Caco-2 (cell line): ENCODE measurements around the gene SPATA6. TPM values are rescaled to one million over a fixed set of nuclear protein-coding genes. Genes with fewer than 3 reads are reported as not detected.
"Not testable (repeated sequence)": the region's sequence is repeated elsewhere in the genome, so short reads cannot be mapped to it uniquely, and the experiment has no call there.

ENCODE experiments used
- BruUV-seq: library from RNA; stranded (reverse); fragments of 400-500 nt; replicated peaks from 2 replicates; lab custom pipeline; 2021; lab: Mats Ljungman, UMichigan
- CTCF ChIA-PET: fragments of 300-600 bp; sonication (Branson Sonifier 250); formaldehyde crosslinking; loops from one replicate; lab custom pipeline; 2022; ENCODE audit warnings: antibody characterized with exemption; lab: Charles Lee
- POLR2A ChIA-PET: fragments of 300-600 bp; sonication (Branson Sonifier 250); formaldehyde crosslinking; loops from one replicate; lab custom pipeline; 2022; ENCODE audit warnings: antibody characterized with exemption; lab: Charles Lee
- DNase-seq, 2 experiments: peaks; one replicate each; pipeline versions ENCODE4 v3.0.0 to v3.0.0-alpha.2; 2020 to 2022
- H3K27me3 ChIP-seq: replicated peaks from 2 replicates; pipeline ENCODE4 v1.6.0; 2011; ENCODE audit warnings: low read length; ENCODE audit not compliant: control insufficient read depth, insufficient read depth
- H3K36me3 ChIP-seq: 2 replicates; pipeline ENCODE4 v1.5.1; 2011; ENCODE audit warnings: low read length; ENCODE audit not compliant: control insufficient read depth, insufficient read depth
- H3K4me1 ChIP-seq: fragments of 250-450 bp; sonication (Bioruptor Pico); 2 replicates; pipeline ENCODE4 v1.5.1; 2020; ENCODE audit warnings: mild to moderate bottlenecking
- H3K4me3 ChIP-seq: 2 replicates; pipeline ENCODE4 v1.5.1; 2011; ENCODE audit warnings: low read depth, mild to moderate bottlenecking, control low read depth, low read length
- H3K9me3 ChIP-seq: fragments of 250-450 bp; sonication (Bioruptor Pico); 2 replicates; pipeline ENCODE4 v1.5.1; 2020; ENCODE audit warnings: mild to moderate bottlenecking, moderate library complexity
- H3K27ac Mint-ChIP-seq: one replicate; pipeline ENCODE4 v1.8.0; 2022; ENCODE audit warnings: mixed read lengths; ENCODE audit not compliant: unreplicated experiment
- H3K27me3 Mint-ChIP-seq: one replicate; pipeline ENCODE4 v1.8.0; 2022; ENCODE audit warnings: mixed read lengths; ENCODE audit not compliant: insufficient read depth, unreplicated experiment
- H3K36me3 Mint-ChIP-seq: one replicate; pipeline ENCODE4 v1.8.0; 2022; ENCODE audit warnings: mild to moderate bottlenecking, mixed read lengths; ENCODE audit not compliant: insufficient read depth, unreplicated experiment
- H3K4me1 Mint-ChIP-seq: one replicate; pipeline ENCODE4 v1.8.0; 2022; ENCODE audit warnings: low read depth, mixed read lengths; ENCODE audit not compliant: unreplicated experiment
- H3K4me3 Mint-ChIP-seq: one replicate; pipeline ENCODE4 v1.8.0; 2022; ENCODE audit warnings: mild to moderate bottlenecking, moderate library complexity, mixed read lengths; ENCODE audit not compliant: unreplicated experiment
- H3K9me3 Mint-ChIP-seq: one replicate; pipeline ENCODE4 v1.8.0; 2022; ENCODE audit warnings: mixed read lengths; ENCODE audit not compliant: unreplicated experiment
- intact Hi-C: fragments of 100-400 bp; cut with micrococcal nuclease; formaldehyde crosslinking; loops from one replicate; pipeline ENCODE4 v1.10.0; 2022; ENCODE audit not compliant: unreplicated experiment
- total RNA-seq: library from RNA; stranded (reverse); gene quantifications from 2 replicates; pipeline ENCODE4 v1.2.3, GENCODE V29; 2022
- TF ChIP-seq, protein P1 (sequence below), 2 experiments: fragments of 200-600 bp in 1 of 2; IDR thresholded peaks; 1 replicate in 1 of 2; 2 replicates in 1 of 2; pipeline versions ENCODE4 v1.5.1 to v1.8.0; 2011 to 2022; ENCODE audit warnings: antibody characterized with exemption in 1 of 2, control low read depth in 1 of 2, inconsistent platforms in 1 of 2, low read depth in 1 of 2, low read length in 1 of 2, mild to moderate bottlenecking in 1 of 2, moderate library complexity in 1 of 2; ENCODE audit not compliant: insufficient read depth in 1 of 2, severe bottlenecking in 1 of 2, unreplicated experiment in 1 of 2

The SPATA6 gene
- total RNA-seq, 1 experiment from 2014 or later = 1.8 TPM

GRCh38 chr1:48448932-48449331 lies 23.1 kb downstream of the SPATA6 start:
- Histone ChIP-seq H3K4me1 (no peaks in the 10 kb centered on the region), H3K9me3 (no peaks in the 10 kb centered on the region), H3K36me3 (no peaks in the 10 kb centered on the region), H3K4me3 (no peak overlapping the region), H3K27me3 (no peaks in the 10 kb centered on the region)
- no peaks in the 10 kb centered on the region for H3K4me1 Mint-ChIP-seq
- BruUV-seq = no TSS peak
- intact Hi-C loops = no loop called here
- no peaks in the 10 kb centered on the region for H3K27me3 Mint-ChIP-seq
- DNase-seq = no peak
- no peak overlapping the region for H3K27ac Mint-ChIP-seq
- H3K9me3 Mint-ChIP-seq = no peaks in the 10 kb centered on the region
- TF ChIP-seq, protein P1, sequence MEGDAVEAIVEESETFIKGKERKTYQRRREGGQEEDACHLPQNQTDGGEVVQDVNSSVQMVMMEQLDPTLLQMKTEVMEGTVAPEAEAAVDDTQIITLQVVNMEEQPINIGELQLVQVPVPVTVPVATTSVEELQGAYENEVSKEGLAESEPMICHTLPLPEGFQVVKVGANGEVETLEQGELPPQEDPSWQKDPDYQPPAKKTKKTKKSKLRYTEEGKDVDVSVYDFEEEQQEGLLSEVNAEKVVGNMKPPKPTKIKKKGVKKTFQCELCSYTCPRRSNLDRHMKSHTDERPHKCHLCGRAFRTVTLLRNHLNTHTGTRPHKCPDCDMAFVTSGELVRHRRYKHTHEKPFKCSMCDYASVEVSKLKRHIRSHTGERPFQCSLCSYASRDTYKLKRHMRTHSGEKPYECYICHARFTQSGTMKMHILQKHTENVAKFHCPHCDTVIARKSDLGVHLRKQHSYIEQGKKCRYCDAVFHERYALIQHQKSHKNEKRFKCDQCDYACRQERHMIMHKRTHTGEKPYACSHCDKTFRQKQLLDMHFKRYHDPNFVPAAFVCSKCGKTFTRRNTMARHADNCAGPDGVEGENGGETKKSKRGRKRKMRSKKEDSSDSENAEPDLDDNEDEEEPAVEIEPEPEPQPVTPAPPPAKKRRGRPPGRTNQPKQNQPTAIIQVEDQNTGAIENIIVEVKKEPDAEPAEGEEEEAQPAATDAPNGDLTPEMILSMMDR (IDR thresholded peaks at IDR 0.05; ENCODE audit: insufficient read depth in 1 of 2, low read depth in 1 of 2, low read length in 1 of 2, severe bottlenecking in 1 of 2, unreplicated experiment in 1 of 2) = no peak
- no peaks in the 10 kb centered on the region for H3K36me3 Mint-ChIP-seq
- no peak overlapping the region for H3K4me3 Mint-ChIP-seq
- POLR2A ChIA-PET = no interaction called here
- CTCF ChIA-PET = no interaction called here

GRCh38 chr1:48444186-48444585 lies 27.8 kb downstream of the SPATA6 start:
- BruUV-seq, H3K9me3 ChIP-seq, H3K27ac Mint-ChIP-seq, H3K36me3 ChIP-seq, CTCF ChIA-PET, H3K4me3 ChIP-seq, H3K27me3 Mint-ChIP-seq, H3K4me3 Mint-ChIP-seq, H3K27me3 ChIP-seq, H3K36me3 Mint-ChIP-seq, POLR2A ChIA-PET, intact Hi-C loops, H3K4me1 ChIP-seq, DNase-seq, H3K4me1 Mint-ChIP-seq: not testable (repeated sequence)
- H3K9me3 Mint-ChIP-seq = peaks cover 12% of the 10 kb centered on the region

GRCh38 chr1:48442864-48443619 lies 29.0 kb downstream of the SPATA6 start:
- ChIA-PET POLR2A (no interaction called here), CTCF (no interaction called here)
- no peak overlapping the region for H3K4me3 Mint-ChIP-seq
- Histone ChIP-seq H3K36me3 (no peaks in the 10 kb centered on the region), H3K4me1 (no peaks in the 10 kb centered on the region), H3K27me3 (no peaks in the 10 kb centered on the region), H3K4me3 (no peak overlapping the region), H3K9me3 (no peaks in the 10 kb centered on the region)
- BruUV-seq = no TSS peak
- H3K4me1 Mint-ChIP-seq = no peaks in the 10 kb centered on the region
- H3K27ac Mint-ChIP-seq = no peak overlapping the region
- H3K27me3 Mint-ChIP-seq = no peaks in the 10 kb centered on the region
- DNase-seq = no peak
- H3K36me3 Mint-ChIP-seq = no peaks in the 10 kb centered on the region
- intact Hi-C loops = no loop called here
- H3K9me3 Mint-ChIP-seq = peaks cover 12% of the 10 kb centered on the region
- TF ChIP-seq, protein P1 (IDR thresholded peaks at IDR 0.05; ENCODE audit: insufficient read depth in 1 of 2, low read depth in 1 of 2, low read length in 1 of 2, severe bottlenecking in 1 of 2, unreplicated experiment in 1 of 2) = no peak

DNA sequence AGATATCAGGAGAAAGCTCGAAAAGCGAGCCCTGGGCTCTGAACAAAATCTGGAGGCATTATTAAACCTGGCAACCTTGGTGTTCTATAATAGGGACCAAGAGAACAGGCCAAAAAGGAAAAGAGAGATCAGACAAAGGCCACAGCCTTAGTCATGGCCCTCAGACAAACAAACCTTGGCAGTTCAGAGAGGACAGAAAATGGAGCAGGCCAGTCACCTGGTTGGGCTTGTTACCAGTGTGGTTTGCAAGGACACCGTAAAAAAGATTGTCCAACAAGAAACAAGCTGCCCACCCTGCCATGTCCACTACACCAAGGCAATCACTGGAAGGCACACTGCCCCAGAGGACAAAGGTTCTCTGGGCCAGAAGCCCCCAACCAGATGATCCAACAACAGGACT lies 31.2 kb downstream of the SPATA6 start:
- not testable (repeated sequence) for H3K27me3 Mint-ChIP-seq, H3K27ac Mint-ChIP-seq, H3K36me3 Mint-ChIP-seq

More for the DNA sequence above, 31.2 kb downstream of the SPATA6 start:
- H3K4me1 Mint-ChIP-seq, H3K4me3 Mint-ChIP-seq, H3K36me3 ChIP-seq, H3K4me3 ChIP-seq, BruUV-seq, intact Hi-C loops, POLR2A ChIA-PET, CTCF ChIA-PET, H3K27me3 ChIP-seq, DNase-seq, H3K4me1 ChIP-seq, H3K9me3 ChIP-seq: not testable (repeated sequence)
- peaks cover 12% of the 10 kb centered on the region for H3K9me3 Mint-ChIP-seq
